GM10847 (cell line): Measurements from ENCODE around the gene GCGR.

ENCODE experiments used
- POLR2A ChIP-seq: IDR thresholded peaks from 2 replicates; pipeline ENCODE4 v1.6.1; 2011; ENCODE audit not compliant: insufficient read length; ENCODE audit errors: extremely low read depth

GCGR gene

GRCh38 chr17:81803728-81804558 lies at the start of gene GCGR:
Gene GCGR (plus strand): TSS chr17:81804150. CDS start chr17:81809019, 4,869 bp downstream.
- no peak for TF ChIP-seq POLR2A

GRCh38 chr17:81792675-81793615 lies 11.0 kb upstream of the GCGR start:
- no peak for TF ChIP-seq POLR2A

GRCh38 chr17:81794074-81794476 lies 9.9 kb upstream of the GCGR start:
- no peak for TF ChIP-seq POLR2A

- TF ChIP-seq POLR2A = no peak
These were observed 9.4 kb upstream of the GCGR start for GRCh38 chr17:81794509-81794908.

GRCh38 chr17:81801327-81801726 lies 2.6 kb upstream of the GCGR start:
- no peak for TF ChIP-seq POLR2A

GRCh38 chr17:81802048-81802758 lies 1.7 kb upstream of the GCGR start:
- TF ChIP-seq POLR2A = no peak

GRCh38 chr17:81802856-81803643 lies 900 bp upstream of the GCGR start:
- no peak for TF ChIP-seq POLR2A

GRCh38 chr17:81804559-81805399 lies 829 bp downstream of the GCGR start:
- no peak for TF ChIP-seq POLR2A

GRCh38 chr17:81805707-81806460 lies 1.9 kb downstream of the GCGR start:
- TF ChIP-seq POLR2A = no peak

GRCh38 chr17:81806461-81807209 lies 2.7 kb downstream of the GCGR start:
- no peak for TF ChIP-seq POLR2A

GRCh38 chr17:81807210-81807719 lies 3.3 kb downstream of the GCGR start:
- TF ChIP-seq POLR2A = no peak

- TF ChIP-seq POLR2A = no peak
These were observed 3.9 kb downstream of the GCGR start for GRCh38 chr17:81807839-81808238.
